SK-N-SH (cell line): ENCODE results near the gene ABLIM2. TPM values are rescaled to one million over a fixed set of nuclear protein-coding genes. Genes with fewer than 3 reads are reported as not detected.

Experiments used
- CTCF ChIA-PET: fragments of 300-600, 350-600 bp; formaldehyde crosslinking; extraction: SDS; loops from one replicate; lab custom pipeline; 2021; lab: Yijun Ruan, JAX
- POLR2A ChIA-PET: fragments of 350-600 bp; sonication (Branson Sonifier 250); formaldehyde crosslinking; extraction: SDS; loops from one replicate; lab custom pipeline; 2020; ENCODE audit warnings: antibody characterized with exemption, inconsistent platforms; lab: Yijun Ruan, JAX
- DNase-seq: peaks from one replicate; pipeline ENCODE4 v3.0.0; 2012
- H2AFZ ChIP-seq: fragments of 200-600 bp; sonication (generic); 2 replicates; pipeline ENCODE4 v1.8.1; 2016; ENCODE audit warnings: antibody characterized with exemption, mild to moderate bottlenecking, low read depth
- H3F3A ChIP-seq: fragments of 200-600 bp; sonication (generic); replicated peaks from 2 replicates; pipeline ENCODE3; 2016; ENCODE audit warnings: antibody characterized with exemption, mild to moderate bottlenecking; ENCODE audit not compliant: insufficient read depth
- H3K27ac ChIP-seq, 2 experiments: fragments of 200-500 bp in 1 of 2; fragments of 200-600 bp in 1 of 2; sonication (Bioruptor generic) in 1 of 2; sonication (generic), shearing (Covaris generic) in 1 of 2; 2 replicates each; pipeline versions ENCODE4 v1.5.1 to v1.6.1; 2014 to 2016; ENCODE audit warnings: low read depth in 2 of 2, inconsistent platforms in 1 of 2, low read length in 1 of 2, mild to moderate bottlenecking in 1 of 2, mixed read lengths in 1 of 2
- H3K27me3 ChIP-seq: fragments of 200-600 bp; sonication (generic), shearing (Covaris generic); 2 replicates; pipeline ENCODE4 v1.6.1; 2016; ENCODE audit warnings: mixed run types; ENCODE audit not compliant: insufficient read depth
- H3K36me3 ChIP-seq, 2 experiments: fragments of 200-500 bp in 1 of 2; fragments of 200-600 bp in 1 of 2; sonication (Bioruptor generic) in 1 of 2; sonication (generic) in 1 of 2; replicated peaks in 1 of 2; 2 replicates each; pipeline versions ENCODE3 to v1.5.1; 2014 to 2016; ENCODE audit warnings: low read length in 1 of 2, mild to moderate bottlenecking in 1 of 2; ENCODE audit not compliant: insufficient read depth in 2 of 2, control insufficient read depth in 1 of 2
- H3K4me1 ChIP-seq, 2 experiments: fragments of 200-500 bp in 1 of 2; fragments of 200-600 bp in 1 of 2; sonication (Bioruptor generic) in 1 of 2; sonication (generic), shearing (Covaris generic) in 1 of 2; 2 replicates each; pipeline versions ENCODE4 v1.5.1 to v1.6.1; 2014 to 2016; ENCODE audit warnings: low read depth in 1 of 2, low read length in 1 of 2, mixed run types in 1 of 2; ENCODE audit not compliant: insufficient read depth in 2 of 2, control insufficient read depth in 1 of 2
- H3K4me2 ChIP-seq: fragments of 200-600 bp; sonication (generic), shearing (Covaris generic); 2 replicates; pipeline ENCODE4 v1.6.1; 2017; ENCODE audit warnings: mixed run types
- H3K4me3 ChIP-seq, 2 experiments: fragments of 200-500 bp in 1 of 2; fragments of 200-600 bp in 1 of 2; sonication (Bioruptor generic) in 1 of 2; sonication (generic), shearing (Covaris generic) in 1 of 2; 2 replicates each; pipeline versions ENCODE4 v1.5.1 to v1.8.1; 2014 to 2016; ENCODE audit warnings: low read depth in 2 of 2, inconsistent platforms in 1 of 2, low read length in 1 of 2, mild to moderate bottlenecking in 1 of 2, mixed read lengths in 1 of 2, moderate library complexity in 1 of 2
- H3K79me2 ChIP-seq: fragments of 200-600 bp; sonication (generic); 2 replicates; pipeline ENCODE4 v1.8.1; 2017; ENCODE audit warnings: mild to moderate bottlenecking; ENCODE audit not compliant: insufficient read depth
- H3K9ac ChIP-seq: fragments of 200-600 bp; sonication (generic); 2 replicates; pipeline ENCODE4 v1.6.1; 2017; ENCODE audit warnings: mixed run types
- H3K9me2 ChIP-seq: fragments of 200-600 bp; sonication (generic); 2 replicates; pipeline ENCODE4 v1.6.1; 2017; ENCODE audit warnings: mixed run types
- H3K9me3 ChIP-seq: fragments of 200-600 bp; sonication (generic); 2 replicates; pipeline ENCODE4 v1.6.1; 2017; ENCODE audit warnings: mixed run types, mild to moderate bottlenecking, moderate library complexity
- H4K20me1 ChIP-seq: fragments of 200-600 bp; sonication (generic); 2 replicates; pipeline ENCODE4 v1.6.1; 2017; ENCODE audit warnings: mild to moderate bottlenecking, mixed run types; ENCODE audit not compliant: insufficient read depth
- CTCF ChIP-seq: fragments of 200-600 bp; sonication (generic); IDR thresholded peaks from 2 replicates; pipeline ENCODE4 v1.6.1; 2017; ENCODE audit warnings: antibody characterized with exemption, mild to moderate bottlenecking, moderate library complexity
- EZH2phosphoT487 ChIP-seq: fragments of 200-600 bp; sonication (generic); IDR thresholded peaks from 2 replicates; pipeline ENCODE4 v1.6.1; 2017; ENCODE audit warnings: low read depth, mixed run types, mild to moderate bottlenecking, antibody characterized with exemption, moderate library complexity, borderline replicate concordance
- GABPA ChIP-seq: IDR thresholded peaks from 2 replicates; pipeline ENCODE4 v1.4.0; 2012; ENCODE audit warnings: low read depth, mild to moderate bottlenecking
- GATA2 ChIP-seq: sonication (generic); formaldehyde crosslinking; IDR thresholded peaks from 2 replicates; pipeline ENCODE4 v1.5.0; 2020; ENCODE audit warnings: mild to moderate bottlenecking, missing genetic modification reagents
- IRF3 ChIP-seq: fragments of 150-350 bp; IDR thresholded peaks from 2 replicates; pipeline ENCODE4 v1.6.1; 2016; ENCODE audit warnings: mild to moderate bottlenecking, low read depth, low read length
- MEF2A ChIP-seq: IDR thresholded peaks from 2 replicates; pipeline ENCODE4 v1.4.0; 2012; ENCODE audit warnings: low read depth, borderline replicate concordance
- NFIC ChIP-seq: IDR thresholded peaks from 2 replicates; pipeline ENCODE4 v1.4.0; 2012; ENCODE audit warnings: borderline replicate concordance
- NRF1 ChIP-seq: IDR thresholded peaks from 2 replicates; pipeline ENCODE4 v1.6.1; 2012; ENCODE audit warnings: low read depth, mild to moderate bottlenecking, low read length
- PBX3 ChIP-seq: IDR thresholded peaks from 2 replicates; pipeline ENCODE4; 2012
- POLR2AphosphoS5 ChIP-seq: IDR thresholded peaks from 2 replicates; pipeline ENCODE4 v1.6.1; 2012; ENCODE audit warnings: low read depth, low read length
- RCOR1 ChIP-seq: fragments of 150-350 bp; IDR thresholded peaks from 2 replicates; pipeline ENCODE4 v1.6.1; 2017; ENCODE audit warnings: antibody characterized with exemption, low read length
- RXRA ChIP-seq: IDR thresholded peaks from 2 replicates; pipeline ENCODE4 v1.4.0; 2012; ENCODE audit warnings: low read depth, mild to moderate bottlenecking, borderline replicate concordance
- SIN3A ChIP-seq: IDR thresholded peaks from 2 replicates; pipeline ENCODE4 v1.6.1; 2012; ENCODE audit warnings: low read depth, mild to moderate bottlenecking, low read length, moderate library complexity, borderline replicate concordance
- SMC3 ChIP-seq: IDR thresholded peaks from 2 replicates; pipeline ENCODE4 v1.6.1; 2012; ENCODE audit warnings: low read depth, low read length, improper control_type of control experiment
- TEAD4 ChIP-seq: IDR thresholded peaks from 2 replicates; pipeline ENCODE4 v1.4.0; 2012; ENCODE audit warnings: mild to moderate bottlenecking, borderline replicate concordance; ENCODE audit not compliant: insufficient read depth
- USF1 ChIP-seq: IDR thresholded peaks from 2 replicates; pipeline ENCODE4 v1.4.0; 2012; ENCODE audit warnings: low read depth, borderline replicate concordance
- USF2 ChIP-seq: fragments of 150-350 bp; IDR thresholded peaks from 2 replicates; pipeline ENCODE4 v1.6.1; 2017; ENCODE audit warnings: antibody characterized with exemption, low read length, low read depth, borderline replicate concordance
- YY1 ChIP-seq: IDR thresholded peaks from 2 replicates; pipeline ENCODE4 v1.4.0; 2012; ENCODE audit warnings: low read depth, mild to moderate bottlenecking
- WGBS: methylation state at CpG from one replicate; pipeline ENCODE4 v1.1.6; 2017; ENCODE audit warnings: low lambda C conversion rate; 5-methylcytosine and 5-hydroxymethylcytosine counted together
- polyA plus RNA-seq, 3 experiments: library from polyadenylated mRNA; depleted of rRNA; stranded (reverse); fragments of >200 nt; gene quantifications; 2 replicates each; pipeline ENCODE4 v1.2.3, GENCODE V29; 2012

ABLIM2 gene
- polyA plus RNA-seq, 1 of the 3 experiments (the other 2 are of a cell fraction): 0.53 TPM

GRCh38 chr4:8073206-8073863 lies 85.3 kb downstream of the ABLIM2 start:
- Histone ChIP-seq H2AFZ (no peak overlapping the region), H3K4me2 (no peak overlapping the region), H4K20me1 (no peaks in the 10 kb centered on the region), H3K9me2 (no peaks in the 10 kb centered on the region), H3K9ac (no peak overlapping the region), H3K4me3 (no peak overlapping the region), H3K79me2 (no peaks in the 10 kb centered on the region), H3K27ac (no peak overlapping the region), H3K9me3 (no peaks in the 10 kb centered on the region), H3K27me3 (no peaks in the 10 kb centered on the region), H3K36me3 (no peaks in the 10 kb centered on the region), H3F3A (no peaks in the 10 kb centered on the region), H3K4me1 (peaks cover 0 to 20% of the 10 kb centered on the region in 2 experiments; a peak in 1 of 4 replicates)
- POLR2A ChIA-PET: no interaction called here
- CTCF ChIA-PET: no interaction called here
- DNase-seq: peak; percentile 81
- TF ChIP-seq MEF2A (no peak), GATA2 (CRISPR knock-in tag) (peak; percentile 60)
- 56% methylated on average over 15 of the region's 17 CpGs for WGBS

GRCh38 chr4:8072235-8072968 lies 86.2 kb downstream of the ABLIM2 start:
- H3K4me2 ChIP-seq: no peak overlapping the region
- TF ChIP-seq CTCF: no peak
- TF ChIP-seq YY1: no peak
- TF ChIP-seq RCOR1: no peak
- TF ChIP-seq TEAD4: no peak
- no peak for TF ChIP-seq USF1
- no peak for TF ChIP-seq NFIC
- TF ChIP-seq SMC3: no peak
- no peak for TF ChIP-seq EZH2phosphoT487
- TF ChIP-seq PBX3: no peak
- TF ChIP-seq SIN3A: no peak
- TF ChIP-seq RXRA: no peak
- no peak for TF ChIP-seq NRF1
- TF ChIP-seq POLR2AphosphoS5: no peak
- no peak for TF ChIP-seq IRF3
- TF ChIP-seq GABPA: no peak
- TF ChIP-seq USF2: no peak
- TF ChIP-seq GATA2 (CRISPR knock-in tag): no peak
- TF ChIP-seq, all 33 proteins: peak for 0
- WGBS: 52% methylated on average over 16 of the region's 20 CpGs
- H3K36me3 ChIP-seq: no peaks in the 10 kb centered on the region
- no peaks in the 10 kb centered on the region for H3K9me3 ChIP-seq
- no peak overlapping the region for H3K27ac ChIP-seq
- H3K4me1 ChIP-seq: peaks cover 0 to 17% of the 10 kb centered on the region in 2 experiments; a peak in 1 of 4 replicates
- no peak overlapping the region for H2AFZ ChIP-seq
- no peaks in the 10 kb centered on the region for H3K27me3 ChIP-seq
- CTCF ChIA-PET: no interaction called here
- no peaks in the 10 kb centered on the region for H3F3A ChIP-seq
- DNase-seq: no peak
- POLR2A ChIA-PET: no interaction called here
- H3K9me2 ChIP-seq: no peaks in the 10 kb centered on the region
- H3K79me2 ChIP-seq: no peaks in the 10 kb centered on the region
- H3K4me3 ChIP-seq: no peak overlapping the region
- H4K20me1 ChIP-seq: no peaks in the 10 kb centered on the region
- no peak overlapping the region for H3K9ac ChIP-seq
